GM12874 (cell line): Measurements from ENCODE around the gene ENC1.

Source experiments
- TF ChIP-seq, protein P1 (sequence below): IDR thresholded peaks from 2 replicates; pipeline ENCODE4 v1.5.1; 2011; ENCODE audit warnings: low read depth, mild to moderate bottlenecking, control low read depth, low read length, moderate library complexity; ENCODE audit not compliant: insufficient read depth

Gene ENC1

GRCh38 chr5:74623006-74623611, 17.4 kb downstream of the ENC1 start:
- TF ChIP-seq, protein P1, sequence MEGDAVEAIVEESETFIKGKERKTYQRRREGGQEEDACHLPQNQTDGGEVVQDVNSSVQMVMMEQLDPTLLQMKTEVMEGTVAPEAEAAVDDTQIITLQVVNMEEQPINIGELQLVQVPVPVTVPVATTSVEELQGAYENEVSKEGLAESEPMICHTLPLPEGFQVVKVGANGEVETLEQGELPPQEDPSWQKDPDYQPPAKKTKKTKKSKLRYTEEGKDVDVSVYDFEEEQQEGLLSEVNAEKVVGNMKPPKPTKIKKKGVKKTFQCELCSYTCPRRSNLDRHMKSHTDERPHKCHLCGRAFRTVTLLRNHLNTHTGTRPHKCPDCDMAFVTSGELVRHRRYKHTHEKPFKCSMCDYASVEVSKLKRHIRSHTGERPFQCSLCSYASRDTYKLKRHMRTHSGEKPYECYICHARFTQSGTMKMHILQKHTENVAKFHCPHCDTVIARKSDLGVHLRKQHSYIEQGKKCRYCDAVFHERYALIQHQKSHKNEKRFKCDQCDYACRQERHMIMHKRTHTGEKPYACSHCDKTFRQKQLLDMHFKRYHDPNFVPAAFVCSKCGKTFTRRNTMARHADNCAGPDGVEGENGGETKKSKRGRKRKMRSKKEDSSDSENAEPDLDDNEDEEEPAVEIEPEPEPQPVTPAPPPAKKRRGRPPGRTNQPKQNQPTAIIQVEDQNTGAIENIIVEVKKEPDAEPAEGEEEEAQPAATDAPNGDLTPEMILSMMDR = no peak

DNA sequence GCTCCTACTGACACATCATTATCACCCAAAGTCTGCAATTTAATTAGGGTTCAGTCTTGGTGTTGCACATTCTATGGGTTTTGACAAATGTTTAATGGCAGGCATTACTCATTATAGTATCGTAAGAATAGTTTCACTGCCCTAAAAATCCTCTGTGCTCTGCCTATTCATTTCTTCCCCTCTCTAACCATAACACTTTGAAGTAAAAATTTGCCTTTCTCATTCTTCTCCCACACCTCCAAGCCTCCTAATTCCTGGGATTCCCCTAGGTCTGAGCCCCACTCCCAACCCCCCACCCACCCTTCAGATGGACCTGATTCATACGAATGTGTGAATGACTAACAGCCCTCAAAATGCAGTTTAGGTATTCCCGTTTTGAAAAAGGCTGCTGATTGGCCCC, 18.4 kb downstream of the ENC1 start:
- TF ChIP-seq, protein P1 = no peak

DNA sequence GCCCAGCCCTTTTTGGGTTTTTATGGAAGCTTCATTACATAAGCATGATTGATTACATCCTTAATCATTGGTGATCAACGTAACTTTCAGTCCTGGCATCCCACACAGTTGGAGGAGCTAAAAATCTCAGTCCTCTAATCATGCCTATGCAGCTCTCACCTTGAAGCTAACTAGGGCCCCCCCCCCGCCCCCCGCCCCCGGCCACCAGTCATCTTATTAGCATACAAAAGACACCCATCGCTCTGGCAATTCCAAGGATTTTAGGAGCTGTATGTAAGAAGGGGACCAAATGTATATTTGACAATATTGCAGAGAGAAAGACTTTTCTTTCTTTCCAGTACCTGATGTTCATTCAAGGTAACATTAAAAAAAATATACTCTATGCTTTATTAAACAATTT, 19.0 kb downstream of the ENC1 start:
- TF ChIP-seq, protein P1 = no peak

- TF ChIP-seq, protein P1 = no peak
These were observed 21.2 kb downstream of the ENC1 start for GRCh38 chr5:74619308-74619707.

- TF ChIP-seq, protein P1 = no peak
These were observed 22.4 kb downstream of the ENC1 start for GRCh38 chr5:74618106-74618505.

DNA sequence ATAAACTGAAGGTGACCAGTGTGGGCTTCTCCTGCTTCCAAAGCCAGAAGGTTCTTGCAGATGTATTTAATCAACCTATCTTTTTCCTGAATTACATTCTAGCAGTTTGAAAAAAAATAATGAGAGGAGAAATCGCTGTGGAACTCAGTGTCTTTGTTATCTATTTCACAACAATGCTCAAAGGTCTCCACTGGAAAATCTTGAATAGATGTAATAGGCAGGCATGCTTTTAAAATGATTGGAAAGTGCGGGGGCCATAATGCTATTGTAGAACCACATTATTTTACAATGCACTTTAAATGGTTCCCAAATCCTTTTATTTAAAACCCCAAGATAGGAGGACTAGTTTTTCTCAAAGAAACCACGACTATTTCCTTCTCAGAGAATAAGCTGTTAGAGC, 23.3 kb downstream of the ENC1 start:
- TF ChIP-seq, protein P1 = no peak

- TF ChIP-seq, protein P1 = no peak
These were observed 24.0 kb downstream of the ENC1 start for GRCh38 chr5:74616236-74617146.
